Measurements from ENCODE around the gene TAF4.

- no peak for TF ChIP-seq CTCF (IDR thresholded peaks at IDR 0.05)
- no peak for TF ChIP-seq ZFX (IDR thresholded peaks at IDR 0.05; ENCODE audit: borderline replicate concordance)
Measured at GRCh38 chr20:61940491-61940890, 125.2 kb downstream of the TAF4 start.

Data from 22Rv1 (cell line).